Calu3 (cell line): Measurements from ENCODE around the gene ID1. TPM values are rescaled to one million over a fixed set of nuclear protein-coding genes. Genes with fewer than 3 reads are reported as not detected.
"Not testable (repeated sequence)": the region's sequence is repeated elsewhere in the genome, so short reads cannot be mapped to it uniquely, and the experiment has no call there.

Source experiments
- BruUV-seq: library from RNA; stranded (reverse); fragments of 400-500 nt; replicated peaks from 2 replicates; lab custom pipeline; 2021; lab: Mats Ljungman, UMichigan
- CTCF ChIA-PET: fragments of 300-600 bp; sonication (Branson Sonifier 250); formaldehyde crosslinking; loops from one replicate; lab custom pipeline; 2022; ENCODE audit warnings: antibody characterized with exemption; lab: Charles Lee
- DNase-seq: peaks from one replicate; pipeline ENCODE4 v3.0.0; 2022
- H3K27ac Mint-ChIP-seq: one replicate; pipeline ENCODE4 v1.8.0; 2022; ENCODE audit warnings: mixed read lengths; ENCODE audit not compliant: unreplicated experiment
- H3K27me3 Mint-ChIP-seq: one replicate; pipeline ENCODE4 v1.8.0; 2022; ENCODE audit warnings: mixed read lengths; ENCODE audit not compliant: unreplicated experiment
- H3K36me3 Mint-ChIP-seq: one replicate; pipeline ENCODE4 v1.8.0; 2022; ENCODE audit warnings: mild to moderate bottlenecking, moderate library complexity, mixed read lengths; ENCODE audit not compliant: insufficient read depth, unreplicated experiment
- H3K4me1 Mint-ChIP-seq: one replicate; pipeline ENCODE4 v1.8.0; 2022; ENCODE audit warnings: mild to moderate bottlenecking, low read depth, mixed read lengths; ENCODE audit not compliant: unreplicated experiment
- H3K4me3 Mint-ChIP-seq: one replicate; pipeline ENCODE4 v1.8.0; 2022; ENCODE audit warnings: mild to moderate bottlenecking, low read depth, moderate library complexity, mixed read lengths; ENCODE audit not compliant: unreplicated experiment
- H3K9me3 Mint-ChIP-seq: one replicate; pipeline ENCODE4 v1.8.0; 2022; ENCODE audit warnings: low read depth, mixed read lengths; ENCODE audit not compliant: unreplicated experiment
- CTCF ChIP-seq: fragments of 200-600 bp; IDR thresholded peaks from one replicate; pipeline ENCODE4 v1.8.0; 2022; ENCODE audit warnings: antibody characterized with exemption; ENCODE audit not compliant: unreplicated experiment
- intact Hi-C: fragments of 100-400 bp; cut with micrococcal nuclease; formaldehyde crosslinking; loops from one replicate; pipeline ENCODE4 v1.10.0; 2022; ENCODE audit not compliant: unreplicated experiment
- total RNA-seq: library from RNA; stranded (reverse); gene quantifications from 2 replicates; pipeline ENCODE4 v1.2.3, GENCODE V29; 2022

The ID1 gene
- total RNA-seq, 1 experiment from 2014 or later = 347 TPM

- H3K36me3 Mint-ChIP-seq = peaks cover 43% of the 10 kb centered on the region
- intact Hi-C loops = no loop called here
- peak overlapping the region; percentile 80 for H3K27ac Mint-ChIP-seq
- no TSS peak for BruUV-seq
- H3K9me3 Mint-ChIP-seq = no peaks in the 10 kb centered on the region
- TF ChIP-seq CTCF = no peak
- DNase-seq = peak; percentile 68
- H3K4me3 Mint-ChIP-seq = peak overlapping the region; percentile 75
- no peaks in the 10 kb centered on the region for H3K27me3 Mint-ChIP-seq
- peaks cover 48% of the 10 kb centered on the region for H3K4me1 Mint-ChIP-seq
- CTCF ChIA-PET = interaction anchor here (0.6 to 2.3 kb wide), 9 partner anchors 9 to 468 kb away, joined by 3 to 13 read pairs (median 6); partner anchors contain the start of gene ID1
Observed at GRCh38 chr20:31595654-31596411, 9.3 kb upstream of the ID1 start.

GRCh38 chr20:31596412-31596715, 8.7 kb upstream of the ID1 start:
- DNase-seq, H3K27me3 Mint-ChIP-seq, BruUV-seq, H3K9me3 Mint-ChIP-seq, intact Hi-C loops: not testable (repeated sequence)
- peaks cover 45% of the 10 kb centered on the region for H3K36me3 Mint-ChIP-seq
- H3K4me3 Mint-ChIP-seq = peak overlapping the region; percentile 75
- peaks cover 48% of the 10 kb centered on the region for H3K4me1 Mint-ChIP-seq
- CTCF ChIA-PET = interaction anchor here (0.9 to 2.3 kb wide), 8 partner anchors 9 to 29 kb away, joined by 3 to 13 read pairs (median 6); partner anchors contain the start of gene ID1
- H3K27ac Mint-ChIP-seq = peak overlapping the region; percentile 80

- Mint-ChIP-seq H3K27ac (peak overlapping the region; percentile 80), H3K4me3 (no peak overlapping the region), H3K4me1 (peaks cover 48% of the 10 kb centered on the region), H3K9me3 (no peaks in the 10 kb centered on the region), H3K36me3 (peaks cover 45% of the 10 kb centered on the region), H3K27me3 (no peaks in the 10 kb centered on the region)
- intact Hi-C loops = no loop called here
- no peak for TF ChIP-seq CTCF
- BruUV-seq = no TSS peak
- CTCF ChIA-PET = interaction anchor here (0.9 to 2.0 kb wide), 5 partner anchors 8 to 24 kb away, joined by 3 to 9 read pairs (median 3); partner anchors contain the start of gene ID1
- no peak for DNase-seq
Observed at GRCh38 chr20:31596831-31597480, 8.1 kb upstream of the ID1 start.

- no peak overlapping the region for H3K4me3 Mint-ChIP-seq
- peaks cover 46% of the 10 kb centered on the region for H3K36me3 Mint-ChIP-seq
- H3K9me3 Mint-ChIP-seq = no peaks in the 10 kb centered on the region
- H3K4me1 Mint-ChIP-seq = peaks cover 53% of the 10 kb centered on the region
- no peak for DNase-seq
- H3K27me3 Mint-ChIP-seq = no peaks in the 10 kb centered on the region
- intact Hi-C loops = no loop called here
- CTCF ChIA-PET = interaction anchor here (1.0 kb wide), 1 partner anchor 15 kb away, joined by 3 read pairs; no protein-coding TSS in a partner anchor
- peak overlapping the region; percentile 80 for H3K27ac Mint-ChIP-seq
- no TSS peak for BruUV-seq
- no peak for TF ChIP-seq CTCF
Observed at GRCh38 chr20:31597481-31597855, 7.6 kb upstream of the ID1 start.
